GM23248 (cell line): ENCODE measurements around the gene WASF2.

Experiments used
- EZH2 ChIP-seq: fragments of 200-600 bp; sonication (generic); IDR thresholded peaks from 2 replicates; pipeline ENCODE4 v1.6.1; 2018; ENCODE audit warnings: antibody characterized with exemption, mild to moderate bottlenecking; ENCODE audit not compliant: insufficient read depth, poor library complexity, severe bottlenecking
- EZH2phosphoT487 ChIP-seq: fragments of 200-600 bp; sonication (generic); IDR thresholded peaks from 2 replicates; pipeline ENCODE4 v1.6.1; 2018; ENCODE audit warnings: antibody characterized with exemption, moderate library complexity, mild to moderate bottlenecking, low read depth; ENCODE audit not compliant: insufficient read depth

DNA sequence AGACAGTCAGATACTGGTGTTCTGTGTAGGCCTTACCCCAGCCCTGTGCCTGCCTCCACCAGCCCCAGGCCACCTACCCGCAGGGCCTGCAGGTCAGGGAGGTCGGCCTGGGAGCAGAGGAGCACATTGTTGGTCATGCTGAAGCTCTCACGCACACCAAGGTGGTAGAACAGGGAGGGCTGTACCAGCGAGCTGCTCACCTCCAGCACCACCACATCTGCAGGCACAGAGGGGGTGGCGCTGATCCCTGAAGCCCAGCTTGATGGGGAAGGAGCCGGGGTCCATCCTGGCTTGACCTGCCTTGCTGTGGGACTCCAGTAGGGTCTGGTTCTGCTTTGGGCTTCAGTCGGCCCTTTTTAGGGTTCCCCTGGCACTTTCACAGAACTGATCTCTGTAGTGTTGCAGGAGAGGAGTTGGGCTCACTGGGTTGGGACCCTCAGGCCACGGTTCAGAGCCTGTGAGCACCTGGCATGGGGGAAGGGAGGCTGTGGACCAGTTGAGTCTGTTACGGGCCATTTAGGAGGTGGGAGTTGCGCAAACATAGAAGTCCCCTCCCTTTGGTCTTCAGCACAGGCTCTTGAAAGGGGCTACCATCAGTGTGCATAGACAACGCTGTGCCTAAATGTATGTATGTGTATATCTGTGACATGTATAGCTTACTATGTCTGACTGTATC is 125.1 kb downstream of the WASF2 start:
- TF ChIP-seq EZH2 (no peak), EZH2phosphoT487 (no peak)
